Panc1 (cell line): Measurements from ENCODE around the gene NOL3. TPM values are rescaled to one million over a fixed set of nuclear protein-coding genes. Genes with fewer than 3 reads are reported as not detected.

Experiments used
- ATAC-seq: fragments of 200-7000 bp; cut with Tn5 transposase; 2 replicates; pipeline ENCODE4 v1.9.1; 2020; ENCODE audit warnings: mild to moderate bottlenecking, moderate library complexity
- BruUV-seq: library from RNA; stranded (reverse); fragments of 400-500 nt; replicated peaks from 2 replicates; lab custom pipeline; 2021; lab: Mats Ljungman, UMichigan
- CTCF ChIA-PET: fragments of 300-600 bp; sonication (Branson Sonifier 250); formaldehyde crosslinking; loops from one replicate; lab custom pipeline; 2022; ENCODE audit warnings: antibody characterized with exemption; lab: Charles Lee
- POLR2A ChIA-PET: fragments of 300-600 bp; sonication (Branson Sonifier 250); formaldehyde crosslinking; loops from one replicate; lab custom pipeline; 2022; ENCODE audit warnings: antibody characterized with exemption; lab: Charles Lee
- DNase-seq: peaks from one replicate; pipeline ENCODE4 v3.0.0-alpha.2; 2010; ENCODE audit warnings: low read depth, low spot score
- H3K27ac ChIP-seq: 2 replicates; pipeline ENCODE4 v1.5.1; 2011; ENCODE audit warnings: mild to moderate bottlenecking, low read length, inconsistent platforms
- H3K27me3 ChIP-seq: fragments of 200-500 bp; sonication (Bioruptor generic); 2 replicates; pipeline ENCODE4 v1.6.0; 2014; ENCODE audit warnings: low read length, inconsistent platforms; ENCODE audit not compliant: control insufficient read depth, insufficient read depth
- H3K36me3 ChIP-seq: fragments of 200-500 bp; sonication (Bioruptor generic); 2 replicates; pipeline ENCODE4 v1.5.1; 2014; ENCODE audit warnings: inconsistent platforms, mild to moderate bottlenecking, low read length, moderate library complexity; ENCODE audit not compliant: control insufficient read depth, insufficient read depth
- H3K4me1 ChIP-seq: 2 replicates; pipeline ENCODE4 v1.5.1; 2011; ENCODE audit warnings: inconsistent platforms, mild to moderate bottlenecking, low read length, moderate library complexity; ENCODE audit not compliant: control insufficient read depth, insufficient read depth
- H3K4me3 ChIP-seq, 2 experiments: 2 replicates each; pipeline ENCODE4 v1.5.1; 2011 to 2012; ENCODE audit warnings: low read depth in 2 of 2, low read length in 2 of 2, mild to moderate bottlenecking in 2 of 2, inconsistent platforms in 1 of 2, moderate library complexity in 1 of 2
- H3K9me3 ChIP-seq: fragments of 200-500 bp; sonication (Bioruptor generic); 2 replicates; pipeline ENCODE4 v1.5.1; 2014; ENCODE audit warnings: low read depth, mild to moderate bottlenecking, inconsistent platforms, low read length, moderate library complexity; ENCODE audit not compliant: control insufficient read depth, insufficient read depth
- CTCF ChIP-seq: fragments of 450-650 bp; IDR thresholded peaks from 2 replicates; pipeline ENCODE4 v1.5.1; 2017; ENCODE audit warnings: mild to moderate bottlenecking
- POLR2AphosphoS5 ChIP-seq: IDR thresholded peaks from 2 replicates; pipeline ENCODE4 v1.6.1; 2012; ENCODE audit warnings: mild to moderate bottlenecking, low read depth, low read length, moderate library complexity
- REST ChIP-seq, 2 experiments: IDR thresholded peaks; 2 replicates each; pipeline ENCODE4 v1.6.1; 2011 to 2012; ENCODE audit warnings: low read depth in 2 of 2, control low read depth in 1 of 2, low read length in 1 of 2, mild to moderate bottlenecking in 1 of 2, moderate library complexity in 1 of 2; ENCODE audit not compliant: insufficient read depth in 1 of 2
- SIN3A ChIP-seq: IDR thresholded peaks from 2 replicates; pipeline ENCODE4 v1.6.1; 2012; ENCODE audit warnings: low read depth, mild to moderate bottlenecking, low read length, moderate library complexity, borderline replicate concordance; ENCODE audit not compliant: insufficient read depth
- TCF7L2 ChIP-seq: IDR thresholded peaks from 2 replicates; pipeline ENCODE4 v1.6.1; 2011; ENCODE audit warnings: mild to moderate bottlenecking, low read depth, low read length, inconsistent platforms
- in situ Hi-C: cut with HindIII; loops from 2 replicates; pipeline ENCODE4 v1.10.0; 2016; ENCODE audit warnings: low sequenced_read_pairs, low pct_unique_long_range_greater_than_20kb
- intact Hi-C: fragments of 100-400 bp; cut with micrococcal nuclease; formaldehyde crosslinking; loops from one replicate; pipeline ENCODE4 v1.10.0; 2022; ENCODE audit not compliant: unreplicated experiment
- total RNA-seq: library from RNA; stranded (reverse); gene quantifications from one replicate; pipeline ENCODE4 v1.2.1, GENCODE V29; 2021; ENCODE audit not compliant: unreplicated experiment

Gene NOL3
- total RNA-seq, 1 experiment from 2014 or later: 27.9 TPM

GRCh38 chr16:67191995-67192681 is 21.8 kb downstream of the NOL3 start, which contains the start of gene E2F4:
TSS of gene E2F4 (plus strand) at chr16:67192155. CDS start at chr16:67192228, 73 bp downstream.
- ChIA-PET CTCF (interaction anchor here (0.6 kb wide), 1 partner anchor 174 kb away, joined by 3 read pairs; no protein-coding TSS in a partner anchor), POLR2A (interaction anchor here (0.6 kb wide), 1 partner anchor 234 kb away, joined by 4 read pairs; no protein-coding TSS in a partner anchor)
- Histone ChIP-seq H3K27me3 (no peaks in the 10 kb centered on the region), H3K4me3 (peak within 1 kb of the TSS; percentile 96 to 98), H3K9me3 (no peaks in the 10 kb centered on the region), H3K4me1 (peaks cover 16% of the 10 kb centered on the region), H3K27ac (peak within 1 kb of the TSS; percentile 92), H3K36me3 (peaks cover 17% of the 10 kb centered on the region)
- in situ Hi-C loops (no loop called here), intact Hi-C loops (no loop called here)
- ATAC-seq (peak; percentile 99), DNase-seq (peak; percentile 45)
- no TSS peak for BruUV-seq
- TF ChIP-seq REST (IDR thresholded peaks at IDR 0.05; ENCODE audit: insufficient read depth in 1 of 2, low read depth in 2 of 2, low read length in 1 of 2) (0 out of 4 replicates have a peak, but pooled peaks of 1 of the 2 experiments have one; percentile 41), POLR2AphosphoS5 (peak; percentile 61; the same call in 1 of the 2 replicates), SIN3A (peak; percentile 83; the same call in 1 of the 2 replicates), CTCF (no peak)

DNA sequence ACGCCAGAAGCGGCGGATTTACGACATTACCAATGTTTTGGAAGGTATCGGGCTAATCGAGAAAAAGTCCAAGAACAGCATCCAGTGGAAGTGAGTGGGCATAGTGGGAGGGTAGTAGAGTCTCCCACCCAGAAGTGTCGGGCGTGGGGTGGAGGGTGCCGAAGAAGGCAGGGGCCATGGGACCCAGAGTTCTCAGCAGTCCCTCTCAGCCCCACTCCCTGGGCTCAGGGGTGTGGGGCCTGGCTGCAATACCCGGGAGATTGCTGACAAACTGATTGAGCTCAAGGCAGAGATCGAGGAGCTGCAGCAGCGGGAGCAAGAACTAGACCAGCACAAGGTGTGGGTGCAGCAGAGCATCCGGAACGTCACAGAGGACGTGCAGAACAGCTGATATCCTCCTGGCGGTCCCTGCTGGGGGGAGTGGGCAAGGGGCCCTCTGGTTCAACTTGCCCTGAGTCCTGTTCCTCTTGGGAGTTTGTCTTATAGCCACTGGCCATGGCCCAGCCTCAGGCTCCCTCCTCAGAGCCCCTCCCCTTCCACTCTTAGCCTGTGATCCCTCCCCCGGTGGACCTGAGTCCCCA is 22.5 kb downstream of the NOL3 start:
- peaks cover 17% of the 10 kb centered on the region for H3K36me3 ChIP-seq
- intact Hi-C loops: no loop called here
- POLR2A ChIA-PET: interaction anchor here (0.6 kb wide), 1 partner anchor 235 kb away, joined by 4 read pairs; no protein-coding TSS in a partner anchor
- H3K27ac ChIP-seq: peak overlapping the region; percentile 92
- in situ Hi-C loops: no loop called here
- TSS peak; percentile 76 for BruUV-seq
- CTCF ChIA-PET: interaction anchor here (0.6 kb wide), 1 partner anchor 175 kb away, joined by 3 read pairs; no protein-coding TSS in a partner anchor
- no peak for ATAC-seq
- no peaks in the 10 kb centered on the region for H3K27me3 ChIP-seq
- no peak for DNase-seq
- TF ChIP-seq TCF7L2: no peak
- no peak for TF ChIP-seq CTCF
- TF ChIP-seq POLR2AphosphoS5: no peak
- TF ChIP-seq SIN3A: no peak
- no peak for TF ChIP-seq REST (IDR thresholded peaks at IDR 0.05; ENCODE audit: insufficient read depth in 1 of 2, low read depth in 2 of 2, low read length in 1 of 2)
- H3K4me1 ChIP-seq: peaks cover 20% of the 10 kb centered on the region
- no peaks in the 10 kb centered on the region for H3K9me3 ChIP-seq
- H3K4me3 ChIP-seq: peak overlapping the region; percentile 96 to 98
